ENCODE data around the gene TBX5. TPM values are rescaled to one million over a fixed set of nuclear protein-coding genes. Genes with fewer than 3 reads are reported as not detected.

TBX5 gene
- total RNA-seq, 1 experiment from 2014 or later, result not detected

- Histone ChIP-seq H3K27me3 (replicated peaks) (no peaks in the 10 kb centered on the region; the same call in 1 of the 2 replicates), H3K4me3 (no peak overlapping the region), H3K9me3 (replicated peaks) (no peaks in the 10 kb centered on the region)
Measured at GRCh38 chr12:114414866-114415524, 9.1 kb upstream of the TBX5 start.

GRCh38 chr12:114414031-114414865, 8.3 kb upstream of the TBX5 start:
- no peak overlapping the region for H3K27ac ChIP-seq
- DNase-seq (ENCODE audit: low read depth in 1 of 2, low spot score in 2 of 2), result no peak

More at GRCh38 chr12:114414866-114415524, 9.1 kb upstream of the TBX5 start:
- H3K36me3 ChIP-seq, result no peaks in the 10 kb centered on the region
- no peaks in the 10 kb centered on the region for H3K4me1 ChIP-seq (replicated peaks)
- DNase-seq (ENCODE audit: low read depth in 1 of 2, low spot score in 2 of 2), result no peak
- no peak overlapping the region for H3K27ac ChIP-seq

GRCh38 chr12:114412825-114413749, 7.1 kb upstream of the TBX5 start:
- H3K4me1 ChIP-seq (replicated peaks), result no peaks in the 10 kb centered on the region
- no peaks in the 10 kb centered on the region for H3K9me3 ChIP-seq (replicated peaks)
- peaks cover 10% of the 10 kb centered on the region for H3K27me3 ChIP-seq (replicated peaks)
- H3K27ac ChIP-seq, result no peak overlapping the region
- H3K36me3 ChIP-seq, result no peaks in the 10 kb centered on the region
- no peak for DNase-seq (ENCODE audit: low read depth in 1 of 2, low spot score in 2 of 2)
- no peak overlapping the region for H3K4me3 ChIP-seq

More at GRCh38 chr12:114414031-114414865, 8.3 kb upstream of the TBX5 start:
- Histone ChIP-seq H3K36me3 (no peaks in the 10 kb centered on the region), H3K4me3 (no peak overlapping the region), H3K27me3 (replicated peaks) (peaks cover 5% of the 10 kb centered on the region), H3K9me3 (replicated peaks) (no peaks in the 10 kb centered on the region), H3K4me1 (replicated peaks) (no peaks in the 10 kb centered on the region)

- Histone ChIP-seq H3K9me3 (replicated peaks) (no peaks in the 10 kb centered on the region), H3K36me3 (no peaks in the 10 kb centered on the region), H3K27me3 (replicated peaks) (peaks cover 12% of the 10 kb centered on the region), H3K4me1 (replicated peaks) (no peaks in the 10 kb centered on the region), H3K27ac (no peak overlapping the region), H3K4me3 (no peak overlapping the region)
- no peak for DNase-seq (ENCODE audit: low read depth in 1 of 2, low spot score in 2 of 2)
Measured at GRCh38 chr12:114412307-114412706, 6.4 kb upstream of the TBX5 start.

GRCh38 chr12:114411071-114411837, 5.3 kb upstream of the TBX5 start:
- no peak for DNase-seq (ENCODE audit: low read depth in 1 of 2, low spot score in 2 of 2)
- Histone ChIP-seq H3K36me3 (no peaks in the 10 kb centered on the region), H3K27ac (no peak overlapping the region), H3K9me3 (replicated peaks) (no peaks in the 10 kb centered on the region), H3K27me3 (replicated peaks) (peaks cover 21% of the 10 kb centered on the region), H3K4me3 (no peak overlapping the region), H3K4me1 (replicated peaks) (no peaks in the 10 kb centered on the region)

- H3K4me1 ChIP-seq (replicated peaks), result no peaks in the 10 kb centered on the region
- no peaks in the 10 kb centered on the region for H3K36me3 ChIP-seq
- peaks cover 29% of the 10 kb centered on the region for H3K27me3 ChIP-seq (replicated peaks)
- DNase-seq (ENCODE audit: low read depth in 1 of 2, low spot score in 2 of 2), result no peak
- H3K4me3 ChIP-seq, result no peak overlapping the region
- no peaks in the 10 kb centered on the region for H3K9me3 ChIP-seq (replicated peaks)
- H3K27ac ChIP-seq, result no peak overlapping the region
Measured at GRCh38 chr12:114409852-114410600, 4.1 kb upstream of the TBX5 start.

GRCh38 chr12:114408886-114409851, 3.2 kb upstream of the TBX5 start:
- Histone ChIP-seq H3K4me1 (replicated peaks) (no peaks in the 10 kb centered on the region), H3K9me3 (replicated peaks) (no peaks in the 10 kb centered on the region), H3K36me3 (no peaks in the 10 kb centered on the region), H3K27me3 (replicated peaks) (peaks cover 38% of the 10 kb centered on the region), H3K4me3 (no peak overlapping the region), H3K27ac (no peak overlapping the region)
- no peak for DNase-seq (ENCODE audit: low read depth in 1 of 2, low spot score in 2 of 2)

- no peaks in the 10 kb centered on the region for H3K9me3 ChIP-seq (replicated peaks)
- H3K4me3 ChIP-seq, result no peak overlapping the region
- DNase-seq (ENCODE audit: low read depth in 1 of 2, low spot score in 2 of 2), result no peak
- no peaks in the 10 kb centered on the region for H3K36me3 ChIP-seq
- no peak overlapping the region for H3K27ac ChIP-seq
- peaks cover 41% of the 10 kb centered on the region for H3K27me3 ChIP-seq (replicated peaks)
- H3K4me1 ChIP-seq (replicated peaks), result no peaks in the 10 kb centered on the region
Measured at GRCh38 chr12:114408471-114408885, 2.5 kb upstream of the TBX5 start.

GRCh38 chr12:114407842-114408411, 2.0 kb upstream of the TBX5 start:
- H3K4me3 ChIP-seq, result no peak overlapping the region
- H3K27ac ChIP-seq, result no peak overlapping the region

GRCh38 chr12:114406984-114407841, 1.3 kb upstream of the TBX5 start:
- Histone ChIP-seq H3K36me3 (no peaks in the 10 kb centered on the region), H3K4me3 (no peak overlapping the region), H3K4me1 (replicated peaks) (no peaks in the 10 kb centered on the region), H3K27ac (no peak overlapping the region), H3K9me3 (replicated peaks) (no peaks in the 10 kb centered on the region), H3K27me3 (replicated peaks) (peaks cover 44% of the 10 kb centered on the region)
- no peak for DNase-seq (ENCODE audit: low read depth in 1 of 2, low spot score in 2 of 2)

More at GRCh38 chr12:114407842-114408411, 2.0 kb upstream of the TBX5 start:
- DNase-seq (ENCODE audit: low read depth in 1 of 2, low spot score in 2 of 2), result no peak
- H3K9me3 ChIP-seq (replicated peaks), result no peaks in the 10 kb centered on the region
- H3K4me1 ChIP-seq (replicated peaks), result no peaks in the 10 kb centered on the region
- peaks cover 41% of the 10 kb centered on the region for H3K27me3 ChIP-seq (replicated peaks)
- H3K36me3 ChIP-seq, result no peaks in the 10 kb centered on the region
